ENCODE data around the gene RAD51AP1.

The RAD51AP1 gene

DNA sequence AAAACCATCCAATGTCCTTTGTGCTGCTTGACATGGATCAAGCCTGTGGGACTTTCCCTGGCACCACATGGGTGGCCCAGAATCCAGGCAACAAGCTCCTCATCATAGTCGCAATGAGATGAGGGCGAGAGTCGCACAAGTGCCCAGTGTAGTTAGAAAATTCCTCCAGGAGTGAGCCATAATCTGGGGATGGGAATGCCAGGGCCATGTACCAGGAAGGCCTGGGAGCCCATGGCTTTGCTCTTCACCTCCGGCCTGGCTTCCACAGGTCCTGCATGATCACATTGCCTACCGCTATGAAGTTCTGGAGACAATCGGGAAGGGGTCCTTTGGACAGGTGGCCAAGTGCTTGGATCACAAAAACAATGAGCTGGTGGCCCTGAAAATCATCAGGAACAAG lies 57.2 kb downstream of the RAD51AP1 start:
- DNase-seq (ENCODE audit: low spot score) = no peak

DNA sequence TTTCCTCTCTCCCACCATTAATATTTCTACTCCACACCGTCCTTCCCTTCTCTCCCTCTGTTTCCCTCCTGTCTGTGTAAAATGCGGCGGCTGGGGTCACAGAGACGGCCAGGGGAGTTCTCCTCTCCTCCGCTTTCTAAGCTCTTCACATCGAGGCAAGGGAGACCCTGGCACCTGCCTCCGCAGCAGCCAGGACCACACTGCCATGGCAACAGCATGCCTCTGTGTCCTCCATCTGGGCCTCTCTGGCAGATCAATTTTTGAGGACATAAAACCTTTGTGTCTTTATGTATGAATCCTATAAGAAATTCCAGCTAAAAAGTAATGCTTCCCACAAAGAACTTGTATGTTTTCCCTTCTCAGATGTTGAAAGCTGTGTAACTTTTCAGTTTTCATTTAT lies 64.7 kb downstream of the RAD51AP1 start:
- no peak for DNase-seq (ENCODE audit: low spot score)

DNA sequence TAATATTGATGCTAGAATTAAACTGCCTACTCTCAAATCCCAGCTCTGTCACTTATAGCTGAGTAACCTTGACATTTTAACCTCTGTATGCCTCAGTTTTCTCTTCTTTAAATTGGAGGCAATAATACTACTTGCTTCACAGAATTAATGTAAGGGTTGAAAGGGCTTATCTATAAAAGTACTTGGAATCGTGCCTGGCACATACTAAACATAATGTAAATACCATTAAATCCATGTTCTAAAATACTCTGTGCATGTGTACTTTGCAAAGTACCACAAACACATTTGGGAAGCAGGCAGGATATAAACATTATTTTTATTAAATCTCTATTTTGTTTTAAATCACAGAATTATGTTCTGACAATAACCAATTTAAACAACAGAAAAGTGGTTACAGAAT lies 65.3 kb downstream of the RAD51AP1 start:
- no peak for DNase-seq (ENCODE audit: low spot score)

DNA sequence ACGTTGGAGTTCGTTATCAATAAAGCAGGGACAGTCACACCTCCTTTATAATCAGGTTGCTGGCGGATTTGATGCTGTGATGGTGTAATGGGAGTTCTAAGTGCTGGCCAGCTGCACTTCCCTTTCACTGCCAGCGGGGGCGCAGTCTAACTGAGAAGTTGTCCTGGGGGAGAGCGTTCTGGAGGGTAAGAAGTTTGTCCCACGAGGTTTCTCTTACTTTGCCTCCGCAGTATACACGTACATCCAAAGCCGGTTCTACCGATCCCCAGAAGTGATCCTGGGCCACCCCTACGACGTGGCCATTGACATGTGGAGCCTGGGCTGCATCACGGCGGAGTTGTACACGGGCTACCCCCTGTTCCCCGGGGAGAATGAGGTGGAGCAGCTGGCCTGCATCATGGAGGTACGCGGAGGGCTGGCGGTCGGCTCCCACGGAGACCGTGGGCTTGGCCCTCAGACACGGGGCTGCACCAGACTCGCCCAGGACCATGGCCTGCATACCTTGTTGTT lies 66.0 kb downstream of the RAD51AP1 start:
- DNase-seq (ENCODE audit: low spot score) = peak; percentile 81

DNA sequence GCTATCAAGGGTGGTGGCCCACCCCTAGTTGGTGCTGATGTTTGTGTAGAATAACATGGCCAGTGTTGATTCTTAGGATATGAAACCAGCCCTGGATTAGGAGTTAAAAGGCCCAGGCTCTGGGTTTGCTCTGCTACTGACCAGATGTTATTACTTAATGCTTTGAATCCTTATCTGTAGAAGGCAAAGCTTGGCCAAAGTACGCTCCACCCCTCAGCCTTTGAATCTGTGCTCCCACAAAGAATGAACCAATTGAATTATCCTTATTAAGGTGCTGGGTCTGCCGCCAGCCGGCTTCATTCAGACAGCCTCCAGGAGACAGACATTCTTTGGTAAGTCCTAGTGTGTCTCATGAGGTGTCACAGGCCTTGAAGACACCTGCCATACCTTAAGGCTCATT lies 68.4 kb downstream of the RAD51AP1 start:
- no peak for DNase-seq (ENCODE audit: low spot score)

DNA sequence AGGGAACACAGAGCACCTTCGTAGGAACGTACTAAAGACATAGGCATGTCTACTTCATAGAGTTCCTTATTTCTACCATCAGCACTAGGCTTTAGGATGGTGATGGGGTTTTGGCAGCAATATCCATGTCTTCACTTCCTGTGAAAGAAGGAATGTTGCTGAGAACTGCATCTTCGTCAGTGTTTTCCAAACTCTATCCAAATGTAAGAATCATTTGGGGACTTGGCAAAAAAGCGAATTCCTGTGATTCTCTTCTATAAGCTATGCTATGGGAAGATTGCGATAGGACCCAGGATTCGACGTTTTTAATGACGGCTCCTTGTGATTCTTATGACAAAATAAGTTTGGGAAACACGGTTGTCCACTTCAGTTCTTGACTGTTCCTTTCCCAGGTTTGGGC lies 70.4 kb downstream of the RAD51AP1 start:
- no peak for DNase-seq (ENCODE audit: low spot score)

Data from hematopoietic multipotent progenitor cell treated with erythropoietin and hydrocortisone succinate and interleukin-3 and kit ligand, for 17 days (in vitro differentiated cells).